Measurements from ENCODE around the gene MED25. TPM values are rescaled to one million over a fixed set of nuclear protein-coding genes. Genes with fewer than 3 reads are reported as not detected.

The MED25 gene
- total and polyA plus RNA-seq, 9 donors: 30.3 to 89.9 (median 67.4) TPM

- no peak for DNase-seq
- Histone ChIP-seq H3K4me3 (no peak overlapping the region), H3K27me3 (no peaks in the 10 kb centered on the region), H3K4me1 (ENCODE audit: insufficient read depth) (peaks cover 5% of the 10 kb centered on the region), H3K27ac (no peak overlapping the region), H3K36me3 (no peaks in the 10 kb centered on the region), H3K9me3 (no peaks in the 10 kb centered on the region)
- TF ChIP-seq POLR2A (IDR thresholded peaks at IDR 0.05) (no peak), EP300 (IDR thresholded peaks at IDR 0.05) (no peak)
- TF ChIP-seq, protein P1, sequence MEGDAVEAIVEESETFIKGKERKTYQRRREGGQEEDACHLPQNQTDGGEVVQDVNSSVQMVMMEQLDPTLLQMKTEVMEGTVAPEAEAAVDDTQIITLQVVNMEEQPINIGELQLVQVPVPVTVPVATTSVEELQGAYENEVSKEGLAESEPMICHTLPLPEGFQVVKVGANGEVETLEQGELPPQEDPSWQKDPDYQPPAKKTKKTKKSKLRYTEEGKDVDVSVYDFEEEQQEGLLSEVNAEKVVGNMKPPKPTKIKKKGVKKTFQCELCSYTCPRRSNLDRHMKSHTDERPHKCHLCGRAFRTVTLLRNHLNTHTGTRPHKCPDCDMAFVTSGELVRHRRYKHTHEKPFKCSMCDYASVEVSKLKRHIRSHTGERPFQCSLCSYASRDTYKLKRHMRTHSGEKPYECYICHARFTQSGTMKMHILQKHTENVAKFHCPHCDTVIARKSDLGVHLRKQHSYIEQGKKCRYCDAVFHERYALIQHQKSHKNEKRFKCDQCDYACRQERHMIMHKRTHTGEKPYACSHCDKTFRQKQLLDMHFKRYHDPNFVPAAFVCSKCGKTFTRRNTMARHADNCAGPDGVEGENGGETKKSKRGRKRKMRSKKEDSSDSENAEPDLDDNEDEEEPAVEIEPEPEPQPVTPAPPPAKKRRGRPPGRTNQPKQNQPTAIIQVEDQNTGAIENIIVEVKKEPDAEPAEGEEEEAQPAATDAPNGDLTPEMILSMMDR (IDR thresholded peaks at IDR 0.05): no peak
- intact Hi-C loops (cut with DNase I): no loop called here
- 61 to 72% (median 69%) methylated on average over 8 of the region's 8 CpGs for WGBS, 3 donors
Measured at GRCh38 chr19:49773663-49774350, 44.3 kb upstream of the MED25 start.

GRCh38 chr19:49774969-49775368 lies 43.1 kb upstream of the MED25 start:
- no peak for DNase-seq
- Histone ChIP-seq H3K27ac (no peak overlapping the region), H3K27me3 (no peaks in the 10 kb centered on the region), H3K4me3 (no peak overlapping the region), H3K9me3 (no peaks in the 10 kb centered on the region), H3K36me3 (no peaks in the 10 kb centered on the region), H3K4me1 (ENCODE audit: insufficient read depth) (no peaks in the 10 kb centered on the region)
- intact Hi-C loops (cut with DNase I): no loop called here
- TF ChIP-seq, protein P1 (IDR thresholded peaks at IDR 0.05): no peak
- no peak for TF ChIP-seq POLR2A (IDR thresholded peaks at IDR 0.05)
- TF ChIP-seq EP300 (IDR thresholded peaks at IDR 0.05): no peak
- WGBS, 3 donors: 94 to 97% (median 94%) methylated on average over 8 of the region's 8 CpGs

DNA sequence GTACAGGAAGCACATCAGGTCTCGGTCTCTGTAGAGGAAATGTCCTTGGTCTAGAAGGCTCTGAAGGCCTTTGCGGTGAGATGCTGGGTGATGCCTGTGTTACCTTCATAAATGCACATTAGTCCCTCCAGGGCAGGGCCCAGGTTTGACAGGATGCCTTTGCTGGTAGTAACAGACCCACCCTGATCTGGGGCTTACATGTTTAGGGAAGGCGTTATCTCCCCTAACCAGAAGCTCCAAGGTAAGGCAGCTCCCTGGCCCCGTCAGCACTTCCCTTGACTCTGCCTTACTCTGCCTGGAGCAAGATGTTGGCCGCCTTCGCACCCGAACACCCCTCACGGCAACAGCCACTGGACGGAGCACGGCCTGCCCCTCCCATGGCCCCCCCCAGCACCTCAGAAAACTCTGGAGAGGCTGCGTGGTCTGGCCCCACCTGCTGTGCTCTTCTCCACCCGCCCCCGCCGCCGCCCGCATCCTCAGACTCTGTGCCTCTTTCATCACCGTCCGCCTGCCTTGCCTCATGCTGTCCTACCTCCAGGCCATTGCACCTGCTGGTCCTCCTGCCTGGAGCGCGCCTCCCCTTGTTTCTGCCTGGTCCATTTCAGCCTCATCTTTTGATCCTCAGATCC lies 42.2 kb upstream of the MED25 start:
- DNase-seq: no peak
- 88 to 92% (median 90%) methylated on average over 20 of the region's 20 CpGs for WGBS, 3 donors
- Histone ChIP-seq H3K27ac (no peak overlapping the region), H3K4me1 (ENCODE audit: insufficient read depth) (no peaks in the 10 kb centered on the region), H3K4me3 (no peak overlapping the region), H3K36me3 (no peaks in the 10 kb centered on the region), H3K27me3 (no peaks in the 10 kb centered on the region), H3K9me3 (no peaks in the 10 kb centered on the region)
- intact Hi-C loops (cut with DNase I): no loop called here
- TF ChIP-seq POLR2A (IDR thresholded peaks at IDR 0.05) (no peak), EP300 (IDR thresholded peaks at IDR 0.05) (no peak)
- TF ChIP-seq, protein P1 (IDR thresholded peaks at IDR 0.05): no peak

DNA sequence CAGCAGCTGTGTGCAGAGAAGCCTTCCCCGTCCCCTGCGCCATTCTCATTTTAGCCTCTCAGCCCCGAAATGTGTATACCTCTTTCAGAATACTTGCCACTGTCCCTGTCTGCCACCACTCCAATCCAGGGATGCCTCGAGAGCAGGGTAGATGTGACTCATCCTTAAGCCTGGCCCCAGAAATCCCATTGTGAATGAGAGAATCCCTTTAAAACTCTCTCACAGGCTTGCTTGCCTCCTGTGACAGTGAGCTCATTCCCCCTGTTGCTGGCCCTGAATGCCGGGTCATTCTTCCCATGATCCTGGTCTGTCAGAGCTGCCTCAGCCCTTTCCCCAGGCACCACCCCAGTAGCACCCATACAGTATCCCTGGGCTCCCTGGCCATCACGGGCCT lies 41.7 kb upstream of the MED25 start:
- TF ChIP-seq POLR2A (IDR thresholded peaks at IDR 0.05) (no peak), EP300 (IDR thresholded peaks at IDR 0.05) (no peak)
- TF ChIP-seq, protein P1 (IDR thresholded peaks at IDR 0.05): no peak
- intact Hi-C loops (cut with DNase I): no loop called here
- no peaks in the 10 kb centered on the region for H3K27me3 ChIP-seq
- no peak for DNase-seq
- 85 to 90% (median 86%) methylated on average over 6 of the region's 6 CpGs for WGBS, 3 donors
- H3K36me3 ChIP-seq: no peaks in the 10 kb centered on the region
- H3K4me1 ChIP-seq (ENCODE audit: insufficient read depth): no peaks in the 10 kb centered on the region
- H3K4me3 ChIP-seq: no peak overlapping the region
- H3K27ac ChIP-seq: no peak overlapping the region
- no peaks in the 10 kb centered on the region for H3K9me3 ChIP-seq
